Measurements from ENCODE around the gene SUCNR1. TPM values are rescaled to one million over a fixed set of nuclear protein-coding genes. Genes with fewer than 3 reads are reported as not detected.
"Not testable (repeated sequence)": the region's sequence is repeated elsewhere in the genome, so short reads cannot be mapped to it uniquely, and the experiment has no call there.

SUCNR1 gene
- total RNA-seq, 1 donor from 2014 or later = 0.07 TPM

DNA sequence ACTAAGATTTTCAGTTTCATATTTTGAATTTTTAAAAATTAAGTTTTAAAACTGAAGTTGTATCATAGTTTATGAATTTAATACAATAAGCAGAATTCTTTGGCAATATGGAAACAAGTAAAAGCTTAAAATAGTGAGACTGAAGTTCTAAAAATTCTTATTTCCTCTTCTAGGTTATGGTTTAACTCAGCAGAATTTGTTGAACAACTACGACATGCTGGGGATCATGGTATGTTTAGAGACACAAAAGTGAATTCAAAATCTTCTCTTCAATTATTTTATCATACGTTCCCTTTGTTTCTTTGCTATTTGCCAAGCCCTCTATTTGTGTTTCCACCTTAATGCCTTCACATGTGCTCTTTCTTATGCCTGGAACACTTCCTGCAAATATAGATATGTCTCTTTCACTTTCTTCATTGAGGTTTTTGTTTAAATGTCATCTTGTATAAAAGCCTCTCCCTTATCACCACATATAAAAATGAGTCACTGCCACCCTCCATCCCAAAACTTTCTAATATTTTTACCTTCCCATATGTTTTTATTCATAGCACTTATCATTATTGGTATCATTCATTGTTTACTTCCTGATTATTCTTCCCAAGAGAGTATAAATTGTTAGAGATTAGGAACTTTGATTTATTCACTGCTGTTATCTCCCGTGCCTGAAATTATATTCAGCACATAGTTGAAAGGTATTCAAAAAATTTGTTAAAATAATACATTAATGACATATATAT is 6.4 kb downstream of the SUCNR1 start:
- Mint-ChIP-seq H3K4me1 (ENCODE audit: low read depth) (peaks cover 5% of the 10 kb centered on the region), H3K4me3 (ENCODE audit: low read depth) (no peak overlapping the region), H3K27ac (no peak overlapping the region), H3K27me3 (no peaks in the 10 kb centered on the region), H3K9me3 (ENCODE audit: low read depth) (no peaks in the 10 kb centered on the region), H3K36me3 (ENCODE audit: insufficient read depth) (no peaks in the 10 kb centered on the region)
- no peak for TF ChIP-seq CTCF (IDR thresholded peaks at IDR 0.05; ENCODE audit: unreplicated experiment)
- DNase-seq (ENCODE audit: low spot score, unreplicated experiment) = no peak

DNA sequence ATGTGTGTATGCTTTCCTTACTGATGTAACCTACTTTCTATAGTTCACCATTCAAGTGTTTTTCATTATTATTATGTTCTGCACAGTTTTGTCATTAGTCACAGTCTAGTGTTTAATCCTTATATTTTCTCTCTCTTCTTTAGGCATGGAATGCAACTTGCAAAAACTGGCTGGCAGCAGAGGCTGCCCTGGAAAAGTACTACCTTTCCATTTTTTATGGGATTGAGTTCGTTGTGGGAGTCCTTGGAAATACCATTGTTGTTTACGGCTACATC is 6.9 kb downstream of the SUCNR1 start:
- Mint-ChIP-seq H3K27ac (no peak overlapping the region), H3K4me3 (ENCODE audit: low read depth) (no peak overlapping the region), H3K4me1 (ENCODE audit: low read depth) (peaks cover 5% of the 10 kb centered on the region), H3K9me3 (ENCODE audit: low read depth) (no peaks in the 10 kb centered on the region), H3K27me3 (no peaks in the 10 kb centered on the region), H3K36me3 (ENCODE audit: insufficient read depth) (no peaks in the 10 kb centered on the region)
- TF ChIP-seq CTCF (IDR thresholded peaks at IDR 0.05; ENCODE audit: unreplicated experiment) = no peak
- no peak for DNase-seq (ENCODE audit: low spot score, unreplicated experiment)

- H3K27me3 Mint-ChIP-seq = no peaks in the 10 kb centered on the region
- no peak overlapping the region for H3K27ac Mint-ChIP-seq
- no peak for TF ChIP-seq CTCF (IDR thresholded peaks at IDR 0.05; ENCODE audit: unreplicated experiment)
- H3K4me3 Mint-ChIP-seq (ENCODE audit: low read depth) = no peak overlapping the region
- no peaks in the 10 kb centered on the region for H3K36me3 Mint-ChIP-seq (ENCODE audit: insufficient read depth)
- H3K4me1 Mint-ChIP-seq (ENCODE audit: low read depth) = no peaks in the 10 kb centered on the region
- DNase-seq (ENCODE audit: low spot score, unreplicated experiment) = no peak
- no peaks in the 10 kb centered on the region for H3K9me3 Mint-ChIP-seq (ENCODE audit: low read depth)
Observed at GRCh38 chr3:151881137-151881536, 7.7 kb downstream of the SUCNR1 start.

DNA sequence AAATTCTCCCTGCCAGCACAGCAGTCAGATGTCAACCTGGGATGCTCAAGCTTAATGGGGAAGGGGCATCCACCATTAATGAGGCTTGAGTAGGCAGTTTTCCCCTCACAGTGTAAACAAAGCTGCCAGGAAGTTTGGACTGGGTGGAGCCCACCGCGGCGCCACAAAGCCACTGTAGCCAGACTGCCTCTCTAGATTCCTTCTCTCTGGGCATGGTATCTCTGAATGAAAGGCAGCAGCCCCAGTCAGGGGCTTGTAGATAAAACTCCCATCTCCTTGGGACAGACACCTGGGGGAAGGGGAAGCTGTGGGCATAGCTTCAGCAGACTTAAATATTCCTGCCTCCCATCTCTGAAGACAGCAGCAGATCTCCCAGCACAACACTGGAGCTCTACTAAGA is 12.0 kb downstream of the SUCNR1 start:
- H3K4me1 Mint-ChIP-seq (ENCODE audit: low read depth); H3K27me3 Mint-ChIP-seq; H3K36me3 Mint-ChIP-seq (ENCODE audit: insufficient read depth); DNase-seq (ENCODE audit: low spot score, unreplicated experiment); H3K4me3 Mint-ChIP-seq (ENCODE audit: low read depth); H3K27ac Mint-ChIP-seq; H3K9me3 Mint-ChIP-seq (ENCODE audit: low read depth): not testable (repeated sequence)

- not testable (repeated sequence) for H3K9me3 Mint-ChIP-seq (ENCODE audit: low read depth); H3K4me3 Mint-ChIP-seq (ENCODE audit: low read depth); H3K27me3 Mint-ChIP-seq; DNase-seq (ENCODE audit: low spot score, unreplicated experiment); H3K36me3 Mint-ChIP-seq (ENCODE audit: insufficient read depth); H3K27ac Mint-ChIP-seq; H3K4me1 Mint-ChIP-seq (ENCODE audit: low read depth)
Observed at GRCh38 chr3:151887450-151888211, 14.2 kb downstream of the SUCNR1 start.

DNA sequence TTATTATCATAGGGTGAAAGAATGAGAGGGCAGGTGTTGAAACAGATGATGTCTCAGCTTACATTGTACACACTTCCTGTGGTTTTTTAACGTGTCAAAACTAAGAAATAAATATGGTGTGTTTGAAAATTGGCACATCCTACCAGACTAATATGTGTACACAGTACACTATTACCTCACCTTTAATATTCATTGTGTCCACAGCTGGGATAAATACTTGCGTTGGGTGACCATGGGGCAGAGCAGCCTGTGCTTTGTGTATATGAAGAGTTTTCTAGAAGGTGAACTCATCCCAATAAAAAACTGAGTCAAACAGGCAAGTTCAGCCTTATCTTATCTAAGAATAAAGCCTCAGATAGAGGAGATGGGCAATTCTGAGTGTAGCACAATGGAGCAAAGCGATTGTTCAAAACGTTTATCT is 17.3 kb downstream of the SUCNR1 start:
- Mint-ChIP-seq H3K9me3 (ENCODE audit: low read depth) (no peaks in the 10 kb centered on the region), H3K36me3 (ENCODE audit: insufficient read depth) (no peaks in the 10 kb centered on the region), H3K27me3 (no peaks in the 10 kb centered on the region), H3K4me3 (ENCODE audit: low read depth) (no peak overlapping the region), H3K4me1 (ENCODE audit: low read depth) (peaks cover 2% of the 10 kb centered on the region), H3K27ac (no peak overlapping the region)
- TF ChIP-seq CTCF (IDR thresholded peaks at IDR 0.05; ENCODE audit: unreplicated experiment) = no peak
- no peak for DNase-seq (ENCODE audit: low spot score, unreplicated experiment)
